ENCODE measurements around the gene HOXA7.

The HOXA7 gene

DNA sequence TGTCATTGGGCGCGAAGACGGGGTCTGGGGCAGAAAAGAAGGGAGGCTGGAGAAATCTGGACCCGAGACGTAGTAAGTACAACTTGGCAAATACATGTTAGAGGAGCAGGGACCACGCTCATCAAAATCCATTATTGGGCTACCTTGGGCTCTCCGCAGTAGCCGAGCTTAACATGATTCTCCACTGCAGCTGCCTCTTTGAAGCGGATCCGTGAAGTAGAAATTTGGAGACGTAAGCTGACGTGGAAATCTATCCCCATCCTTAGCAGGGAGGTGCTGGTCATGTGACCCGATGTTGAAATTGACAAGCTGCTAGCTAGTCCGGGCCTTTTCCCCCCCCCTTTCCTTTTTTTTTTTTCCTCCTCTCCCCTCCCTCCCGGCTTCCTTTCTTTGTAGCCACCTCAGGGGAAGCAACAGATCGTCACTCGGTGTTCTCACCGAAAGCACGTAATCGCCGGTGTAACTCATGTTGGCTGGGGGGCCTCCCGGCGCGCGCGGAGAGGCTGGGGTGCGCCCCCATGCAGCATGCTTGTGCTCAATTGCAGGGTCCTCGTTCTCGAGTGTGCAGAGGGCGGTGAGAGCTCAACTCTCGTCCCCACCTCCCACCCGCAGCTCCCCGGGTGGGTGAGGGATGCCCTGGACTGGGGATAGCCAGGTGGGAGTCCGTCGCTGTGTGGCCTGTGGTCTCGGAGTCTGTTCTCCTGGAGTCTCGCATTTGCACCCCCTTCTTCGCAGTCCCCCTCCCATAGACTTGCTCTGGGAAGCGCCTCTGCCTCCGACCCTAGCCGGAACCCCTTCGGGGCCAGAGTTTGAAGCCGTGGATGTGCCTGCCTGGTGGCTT is 28.8 kb upstream of the HOXA7 start, which contains the start of gene HOXA11:
TSS of gene HOXA11 (minus strand) at position 220 of the 841 bp plus-strand sequence. CDS start at position 132, 88 bp downstream.
- TF ChIP-seq POLR2AphosphoS5 (IDR thresholded peaks at IDR 0.05; ENCODE audit: borderline replicate concordance, low read depth, low read length) (no peak), FOXP2 (optimal IDR thresholded peaks at IDR 0.05; ENCODE audit: control extremely low read depth, extremely low read length, insufficient read depth) (no peak), EZH2 (IDR thresholded peaks at IDR 0.05) (no peak)
- no peaks in the 10 kb centered on the region for H3K9me3 ChIP-seq (ENCODE audit: low read depth, low read length)
- no peak within 1 kb of the TSS for H3K27ac ChIP-seq
- peak within 1 kb of the TSS; percentile 33 for H3K9ac ChIP-seq (ENCODE audit: insufficient read length)
- H3K4me3 ChIP-seq, result peak within 1 kb of the TSS; percentile 64
- no peak for DNase-seq (ENCODE audit: low read depth, low spot score)
- H3K36me3 ChIP-seq (ENCODE audit: insufficient read depth, low read length), result no peaks in the 10 kb centered on the region

- peak overlapping the region; percentile 64 for H3K4me3 ChIP-seq
- no peak for DNase-seq (ENCODE audit: low read depth, low spot score)
- H3K9ac ChIP-seq (ENCODE audit: insufficient read length), result peak overlapping the region; percentile 33
- TF ChIP-seq POLR2AphosphoS5 (IDR thresholded peaks at IDR 0.05; ENCODE audit: borderline replicate concordance, low read depth, low read length), result no peak
- no peak for TF ChIP-seq EZH2 (IDR thresholded peaks at IDR 0.05)
- no peak for TF ChIP-seq FOXP2 (optimal IDR thresholded peaks at IDR 0.05; ENCODE audit: control extremely low read depth, extremely low read length, insufficient read depth)
- no peaks in the 10 kb centered on the region for H3K36me3 ChIP-seq (ENCODE audit: insufficient read depth, low read length)
- H3K9me3 ChIP-seq (ENCODE audit: low read depth, low read length), result no peaks in the 10 kb centered on the region
- no peak overlapping the region for H3K27ac ChIP-seq
Observed at GRCh38 chr7:27184337-27185012, 28.0 kb upstream of the HOXA7 start.

- H3K9ac ChIP-seq (ENCODE audit: insufficient read length), result peak overlapping the region; percentile 33
- no peak for DNase-seq (ENCODE audit: low read depth, low spot score)
- H3K36me3 ChIP-seq (ENCODE audit: insufficient read depth, low read length), result no peaks in the 10 kb centered on the region
- no peak for TF ChIP-seq EZH2 (IDR thresholded peaks at IDR 0.05)
- H3K27ac ChIP-seq, result no peak overlapping the region
- peak overlapping the region; percentile 64 for H3K4me3 ChIP-seq
- H3K9me3 ChIP-seq (ENCODE audit: low read depth, low read length), result no peaks in the 10 kb centered on the region
Observed at GRCh38 chr7:27183682-27184336, 27.3 kb upstream of the HOXA7 start.

GRCh38 chr7:27182861-27183681 is 26.6 kb upstream of the HOXA7 start:
- no peak for DNase-seq (ENCODE audit: low read depth, low spot score)
- no peak overlapping the region for H3K4me3 ChIP-seq
- TF ChIP-seq FOXP2 (optimal IDR thresholded peaks at IDR 0.05; ENCODE audit: control extremely low read depth, extremely low read length, insufficient read depth) (no peak), EZH2 (IDR thresholded peaks at IDR 0.05) (no peak), POLR2AphosphoS5 (IDR thresholded peaks at IDR 0.05; ENCODE audit: borderline replicate concordance, low read depth, low read length) (no peak)
- H3K27ac ChIP-seq, result no peak overlapping the region
- no peaks in the 10 kb centered on the region for H3K9me3 ChIP-seq (ENCODE audit: low read depth, low read length)
- no peak overlapping the region for H3K9ac ChIP-seq (ENCODE audit: insufficient read length)
- H3K36me3 ChIP-seq (ENCODE audit: insufficient read depth, low read length), result no peaks in the 10 kb centered on the region

DNA sequence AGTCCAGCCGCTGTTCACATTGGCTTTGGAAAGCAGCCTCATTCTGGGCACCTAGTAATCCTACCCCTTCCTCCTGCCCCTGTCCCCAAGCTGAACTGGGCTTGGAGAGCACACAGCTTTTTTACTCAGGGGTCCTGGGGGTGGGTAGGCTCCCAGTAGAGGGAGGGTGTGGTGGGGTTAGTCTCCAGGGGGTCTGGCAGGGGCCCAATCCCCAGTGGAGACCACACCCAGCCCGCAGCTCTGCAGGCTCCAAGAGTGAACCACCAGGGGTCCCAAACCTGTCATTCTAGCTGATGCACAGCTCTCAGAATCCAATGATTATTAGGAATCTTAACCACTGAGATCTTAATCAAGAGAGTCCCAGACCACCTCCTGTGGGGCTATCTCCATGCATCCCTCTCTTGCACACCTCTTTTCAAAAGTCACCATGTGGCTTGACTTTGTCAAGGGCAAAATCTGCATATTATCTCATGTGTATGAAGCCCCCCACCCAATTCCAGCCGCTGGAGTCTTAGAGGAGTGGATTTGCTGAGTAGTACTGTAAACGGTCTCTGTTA is 25.9 kb upstream of the HOXA7 start:
- H3K9ac ChIP-seq (ENCODE audit: insufficient read length), result no peak overlapping the region
- no peak overlapping the region for H3K27ac ChIP-seq
- DNase-seq (ENCODE audit: low read depth, low spot score), result no peak
- H3K9me3 ChIP-seq (ENCODE audit: low read depth, low read length), result no peaks in the 10 kb centered on the region
- H3K4me3 ChIP-seq, result no peak overlapping the region
- TF ChIP-seq EZH2 (IDR thresholded peaks at IDR 0.05) (no peak), POLR2AphosphoS5 (IDR thresholded peaks at IDR 0.05; ENCODE audit: borderline replicate concordance, low read depth, low read length) (no peak), FOXP2 (optimal IDR thresholded peaks at IDR 0.05; ENCODE audit: control extremely low read depth, extremely low read length, insufficient read depth) (no peak)
- H3K36me3 ChIP-seq (ENCODE audit: insufficient read depth, low read length), result no peaks in the 10 kb centered on the region

GRCh38 chr7:27181795-27182275 is 25.4 kb upstream of the HOXA7 start:
- no peak overlapping the region for H3K4me3 ChIP-seq
- no peak for DNase-seq (ENCODE audit: low read depth, low spot score)
- H3K27ac ChIP-seq, result no peak overlapping the region
- no peak for TF ChIP-seq POLR2AphosphoS5 (IDR thresholded peaks at IDR 0.05; ENCODE audit: borderline replicate concordance, low read depth, low read length)
- no peak overlapping the region for H3K9ac ChIP-seq (ENCODE audit: insufficient read length)
- no peaks in the 10 kb centered on the region for H3K9me3 ChIP-seq (ENCODE audit: low read depth, low read length)
- no peaks in the 10 kb centered on the region for H3K36me3 ChIP-seq (ENCODE audit: insufficient read depth, low read length)

GRCh38 chr7:27180431-27181420 is 24.3 kb upstream of the HOXA7 start:
- Histone ChIP-seq H3K27ac (no peak overlapping the region), H3K9ac (ENCODE audit: insufficient read length) (no peak overlapping the region), H3K36me3 (ENCODE audit: insufficient read depth, low read length) (no peaks in the 10 kb centered on the region), H3K4me3 (no peak overlapping the region), H3K9me3 (ENCODE audit: low read depth, low read length) (no peaks in the 10 kb centered on the region)
- no peak for TF ChIP-seq FOXP2 (optimal IDR thresholded peaks at IDR 0.05; ENCODE audit: control extremely low read depth, extremely low read length, insufficient read depth)
- no peak for TF ChIP-seq POLR2AphosphoS5 (IDR thresholded peaks at IDR 0.05; ENCODE audit: borderline replicate concordance, low read depth, low read length)
- no peak for TF ChIP-seq EZH2 (IDR thresholded peaks at IDR 0.05)
- DNase-seq (ENCODE audit: low read depth, low spot score), result no peak

Measured in SK-N-MC (cell line).